SK-N-SH (cell line): ENCODE data around the gene ARHGAP23. TPM values are rescaled to one million over a fixed set of nuclear protein-coding genes. Genes with fewer than 3 reads are reported as not detected.
A peak's percentile ranks its signal among the peaks of the same experiment; 100 is the strongest.

ENCODE experiments used
- CTCF ChIA-PET: fragments of 300-600, 350-600 bp; formaldehyde crosslinking; extraction: SDS; loops from one replicate; lab custom pipeline; 2021; lab: Yijun Ruan, JAX
- POLR2A ChIA-PET: fragments of 350-600 bp; sonication (Branson Sonifier 250); formaldehyde crosslinking; extraction: SDS; loops from one replicate; lab custom pipeline; 2020; ENCODE audit warnings: antibody characterized with exemption, inconsistent platforms; lab: Yijun Ruan, JAX
- DNase-seq: peaks from one replicate; pipeline ENCODE4 v3.0.0; 2012
- H2AFZ ChIP-seq: fragments of 200-600 bp; sonication (generic); 2 replicates; pipeline ENCODE4 v1.8.1; 2016; ENCODE audit warnings: antibody characterized with exemption, mild to moderate bottlenecking, low read depth
- H3F3A ChIP-seq: fragments of 200-600 bp; sonication (generic); replicated peaks from 2 replicates; pipeline ENCODE3; 2016; ENCODE audit warnings: antibody characterized with exemption, mild to moderate bottlenecking; ENCODE audit not compliant: insufficient read depth
- H3K27ac ChIP-seq, 2 experiments: fragments of 200-500 bp in 1 of 2; fragments of 200-600 bp in 1 of 2; sonication (Bioruptor generic) in 1 of 2; sonication (generic), shearing (Covaris generic) in 1 of 2; 2 replicates each; pipeline versions ENCODE4 v1.5.1 to v1.6.1; 2014 to 2016; ENCODE audit warnings: low read depth in 2 of 2, inconsistent platforms in 1 of 2, low read length in 1 of 2, mild to moderate bottlenecking in 1 of 2, mixed read lengths in 1 of 2
- H3K27me3 ChIP-seq: fragments of 200-600 bp; sonication (generic), shearing (Covaris generic); 2 replicates; pipeline ENCODE4 v1.6.1; 2016; ENCODE audit warnings: mixed run types; ENCODE audit not compliant: insufficient read depth
- H3K36me3 ChIP-seq, 2 experiments: fragments of 200-500 bp in 1 of 2; fragments of 200-600 bp in 1 of 2; sonication (Bioruptor generic) in 1 of 2; sonication (generic) in 1 of 2; replicated peaks in 1 of 2; 2 replicates each; pipeline versions ENCODE3 to v1.5.1; 2014 to 2016; ENCODE audit warnings: low read length in 1 of 2, mild to moderate bottlenecking in 1 of 2; ENCODE audit not compliant: insufficient read depth in 2 of 2, control insufficient read depth in 1 of 2
- H3K4me1 ChIP-seq, 2 experiments: fragments of 200-500 bp in 1 of 2; fragments of 200-600 bp in 1 of 2; sonication (Bioruptor generic) in 1 of 2; sonication (generic), shearing (Covaris generic) in 1 of 2; 2 replicates each; pipeline versions ENCODE4 v1.5.1 to v1.6.1; 2014 to 2016; ENCODE audit warnings: low read depth in 1 of 2, low read length in 1 of 2, mixed run types in 1 of 2; ENCODE audit not compliant: insufficient read depth in 2 of 2, control insufficient read depth in 1 of 2
- H3K4me2 ChIP-seq: fragments of 200-600 bp; sonication (generic), shearing (Covaris generic); 2 replicates; pipeline ENCODE4 v1.6.1; 2017; ENCODE audit warnings: mixed run types
- H3K4me3 ChIP-seq, 2 experiments: fragments of 200-500 bp in 1 of 2; fragments of 200-600 bp in 1 of 2; sonication (Bioruptor generic) in 1 of 2; sonication (generic), shearing (Covaris generic) in 1 of 2; 2 replicates each; pipeline versions ENCODE4 v1.5.1 to v1.8.1; 2014 to 2016; ENCODE audit warnings: low read depth in 2 of 2, inconsistent platforms in 1 of 2, low read length in 1 of 2, mild to moderate bottlenecking in 1 of 2, mixed read lengths in 1 of 2, moderate library complexity in 1 of 2
- H3K79me2 ChIP-seq: fragments of 200-600 bp; sonication (generic); 2 replicates; pipeline ENCODE4 v1.8.1; 2017; ENCODE audit warnings: mild to moderate bottlenecking; ENCODE audit not compliant: insufficient read depth
- H3K9ac ChIP-seq: fragments of 200-600 bp; sonication (generic); 2 replicates; pipeline ENCODE4 v1.6.1; 2017; ENCODE audit warnings: mixed run types
- H3K9me2 ChIP-seq: fragments of 200-600 bp; sonication (generic); 2 replicates; pipeline ENCODE4 v1.6.1; 2017; ENCODE audit warnings: mixed run types
- H3K9me3 ChIP-seq: fragments of 200-600 bp; sonication (generic); 2 replicates; pipeline ENCODE4 v1.6.1; 2017; ENCODE audit warnings: mixed run types, mild to moderate bottlenecking, moderate library complexity
- H4K20me1 ChIP-seq: fragments of 200-600 bp; sonication (generic); 2 replicates; pipeline ENCODE4 v1.6.1; 2017; ENCODE audit warnings: mild to moderate bottlenecking, mixed run types; ENCODE audit not compliant: insufficient read depth
- CHD2 ChIP-seq: fragments of 150-350 bp; IDR thresholded peaks from 2 replicates; pipeline ENCODE4 v1.6.1; 2018; ENCODE audit warnings: low read length; ENCODE audit not compliant: partially characterized antibody
- ELF1 ChIP-seq: IDR thresholded peaks from 2 replicates; pipeline ENCODE4 v1.4.0; 2012
- EP300 ChIP-seq, 2 experiments: IDR thresholded peaks; 2 replicates each; pipeline versions ENCODE4 v1.4.0 to v1.6.1; 2012; ENCODE audit warnings: borderline replicate concordance in 1 of 2, low read depth in 1 of 2, low read length in 1 of 2
- EZH2phosphoT487 ChIP-seq: fragments of 200-600 bp; sonication (generic); IDR thresholded peaks from 2 replicates; pipeline ENCODE4 v1.6.1; 2017; ENCODE audit warnings: low read depth, mixed run types, mild to moderate bottlenecking, antibody characterized with exemption, moderate library complexity, borderline replicate concordance
- GABPA ChIP-seq: IDR thresholded peaks from 2 replicates; pipeline ENCODE4 v1.4.0; 2012; ENCODE audit warnings: low read depth, mild to moderate bottlenecking
- IRF3 ChIP-seq: fragments of 150-350 bp; IDR thresholded peaks from 2 replicates; pipeline ENCODE4 v1.6.1; 2016; ENCODE audit warnings: mild to moderate bottlenecking, low read depth, low read length
- MEF2A ChIP-seq: IDR thresholded peaks from 2 replicates; pipeline ENCODE4 v1.4.0; 2012; ENCODE audit warnings: low read depth, borderline replicate concordance
- PBX3 ChIP-seq: IDR thresholded peaks from 2 replicates; pipeline ENCODE4; 2012
- POLR2AphosphoS5 ChIP-seq: IDR thresholded peaks from 2 replicates; pipeline ENCODE4 v1.6.1; 2012; ENCODE audit warnings: low read depth, low read length
- RCOR1 ChIP-seq: fragments of 150-350 bp; IDR thresholded peaks from 2 replicates; pipeline ENCODE4 v1.6.1; 2017; ENCODE audit warnings: antibody characterized with exemption, low read length
- RXRA ChIP-seq: IDR thresholded peaks from 2 replicates; pipeline ENCODE4 v1.4.0; 2012; ENCODE audit warnings: low read depth, mild to moderate bottlenecking, borderline replicate concordance
- YY1 ChIP-seq: IDR thresholded peaks from 2 replicates; pipeline ENCODE4 v1.4.0; 2012; ENCODE audit warnings: low read depth, mild to moderate bottlenecking
- WGBS: methylation state at CpG from one replicate; pipeline ENCODE4 v1.1.6; 2017; ENCODE audit warnings: low lambda C conversion rate; 5-methylcytosine and 5-hydroxymethylcytosine counted together
- polyA plus RNA-seq, 3 experiments: library from polyadenylated mRNA; depleted of rRNA; stranded (reverse); fragments of >200 nt; gene quantifications; 2 replicates each; pipeline ENCODE4 v1.2.3, GENCODE V29; 2012
- TF ChIP-seq, protein P1 (sequence below): IDR thresholded peaks from 2 replicates; pipeline ENCODE4 v1.6.1; 2012; ENCODE audit warnings: mild to moderate bottlenecking, low read depth, low read length, moderate library complexity
- TF ChIP-seq, protein P2 (sequence below): IDR thresholded peaks from 2 replicates; pipeline ENCODE4 v1.4.0; 2012; ENCODE audit warnings: low read depth, borderline replicate concordance

Gene ARHGAP23
- polyA plus RNA-seq, 1 of the 3 experiments (the other 2 are of a cell fraction), result 19.2 TPM

- WGBS, result 86% methylated on average over 1 of the region's 2 CpGs
- H3K27me3 ChIP-seq, result no peaks in the 10 kb centered on the region
- no peak overlapping the region for H3K9ac ChIP-seq
- H2AFZ ChIP-seq, result no peak overlapping the region
- H3K4me3 ChIP-seq, result no peak overlapping the region
- 0 out of 4 replicates have a peak overlapping the region, but pooled peaks of 1 of the 2 experiments have one; percentile 23 for H3K27ac ChIP-seq
- H3K9me3 ChIP-seq, result no peaks in the 10 kb centered on the region
- peaks cover 87% of the 10 kb centered on the region for H3K79me2 ChIP-seq
- CTCF ChIA-PET, result interaction anchor here (0.6 to 1.0 kb wide), 5 partner anchors 9 to 219 kb away, joined by 3 to 4 read pairs (median 3); no protein-coding TSS in a partner anchor
- POLR2A ChIA-PET, result interaction anchor here (1.2 kb wide), 1 partner anchor 24 kb away, joined by 3 read pairs; no protein-coding TSS in a partner anchor
- peaks cover 10% of the 10 kb centered on the region for H3F3A ChIP-seq
- TF ChIP-seq MEF2A, result no peak
- no peak for TF ChIP-seq POLR2AphosphoS5
- no peak for TF ChIP-seq CHD2
- no peak for TF ChIP-seq EP300 (IDR thresholded peaks at IDR 0.05; ENCODE audit: borderline replicate concordance in 1 of 2, low read depth in 1 of 2, low read length in 1 of 2)
- DNase-seq, result no peak
- H3K4me1 ChIP-seq, result peaks cover 34 to 44% of the 10 kb centered on the region in 2 experiments; a peak in 3 of 4 replicates
- peaks cover 0 to 8% of the 10 kb centered on the region in 2 experiments for H3K36me3 ChIP-seq
- no peaks in the 10 kb centered on the region for H3K9me2 ChIP-seq
- H3K4me2 ChIP-seq, result no peak overlapping the region
- peaks cover 21% of the 10 kb centered on the region for H4K20me1 ChIP-seq
These were observed 19.3 kb downstream of the ARHGAP23 start for GRCh38 chr17:38447502-38448085.

GRCh38 chr17:38448208-38448771, 20.0 kb downstream of the ARHGAP23 start:
- ChIA-PET CTCF (interaction anchor here (1.0 kb wide), 1 partner anchor 17 kb away, joined by 3 read pairs; no protein-coding TSS in a partner anchor), POLR2A (no interaction called here)
- H3K9ac ChIP-seq, result no peak overlapping the region
- H3K27me3 ChIP-seq, result no peaks in the 10 kb centered on the region
- H3K9me2 ChIP-seq, result no peaks in the 10 kb centered on the region
- DNase-seq, result no peak
- WGBS, result 78% methylated on average over 9 of the region's 9 CpGs
- H3K79me2 ChIP-seq, result peaks cover 93% of the 10 kb centered on the region
- no peaks in the 10 kb centered on the region for H3K9me3 ChIP-seq
- H3K4me3 ChIP-seq, result no peak overlapping the region
- peaks cover 12% of the 10 kb centered on the region for H3F3A ChIP-seq
- H3K27ac ChIP-seq, result 0 out of 4 replicates have a peak overlapping the region, but pooled peaks of 1 of the 2 experiments have one; percentile 23
- H2AFZ ChIP-seq, result no peak overlapping the region
- TF ChIP-seq, protein P1, sequence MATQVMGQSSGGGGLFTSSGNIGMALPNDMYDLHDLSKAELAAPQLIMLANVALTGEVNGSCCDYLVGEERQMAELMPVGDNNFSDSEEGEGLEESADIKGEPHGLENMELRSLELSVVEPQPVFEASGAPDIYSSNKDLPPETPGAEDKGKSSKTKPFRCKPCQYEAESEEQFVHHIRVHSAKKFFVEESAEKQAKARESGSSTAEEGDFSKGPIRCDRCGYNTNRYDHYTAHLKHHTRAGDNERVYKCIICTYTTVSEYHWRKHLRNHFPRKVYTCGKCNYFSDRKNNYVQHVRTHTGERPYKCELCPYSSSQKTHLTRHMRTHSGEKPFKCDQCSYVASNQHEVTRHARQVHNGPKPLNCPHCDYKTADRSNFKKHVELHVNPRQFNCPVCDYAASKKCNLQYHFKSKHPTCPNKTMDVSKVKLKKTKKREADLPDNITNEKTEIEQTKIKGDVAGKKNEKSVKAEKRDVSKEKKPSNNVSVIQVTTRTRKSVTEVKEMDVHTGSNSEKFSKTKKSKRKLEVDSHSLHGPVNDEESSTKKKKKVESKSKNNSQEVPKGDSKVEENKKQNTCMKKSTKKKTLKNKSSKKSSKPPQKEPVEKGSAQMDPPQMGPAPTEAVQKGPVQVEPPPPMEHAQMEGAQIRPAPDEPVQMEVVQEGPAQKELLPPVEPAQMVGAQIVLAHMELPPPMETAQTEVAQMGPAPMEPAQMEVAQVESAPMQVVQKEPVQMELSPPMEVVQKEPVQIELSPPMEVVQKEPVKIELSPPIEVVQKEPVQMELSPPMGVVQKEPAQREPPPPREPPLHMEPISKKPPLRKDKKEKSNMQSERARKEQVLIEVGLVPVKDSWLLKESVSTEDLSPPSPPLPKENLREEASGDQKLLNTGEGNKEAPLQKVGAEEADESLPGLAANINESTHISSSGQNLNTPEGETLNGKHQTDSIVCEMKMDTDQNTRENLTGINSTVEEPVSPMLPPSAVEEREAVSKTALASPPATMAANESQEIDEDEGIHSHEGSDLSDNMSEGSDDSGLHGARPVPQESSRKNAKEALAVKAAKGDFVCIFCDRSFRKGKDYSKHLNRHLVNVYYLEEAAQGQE, result no peak
- TF ChIP-seq, protein P2, sequence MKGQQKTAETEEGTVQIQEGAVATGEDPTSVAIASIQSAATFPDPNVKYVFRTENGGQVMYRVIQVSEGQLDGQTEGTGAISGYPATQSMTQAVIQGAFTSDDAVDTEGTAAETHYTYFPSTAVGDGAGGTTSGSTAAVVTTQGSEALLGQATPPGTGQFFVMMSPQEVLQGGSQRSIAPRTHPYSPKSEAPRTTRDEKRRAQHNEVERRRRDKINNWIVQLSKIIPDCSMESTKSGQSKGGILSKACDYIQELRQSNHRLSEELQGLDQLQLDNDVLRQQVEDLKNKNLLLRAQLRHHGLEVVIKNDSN, result no peak
- no peak for TF ChIP-seq GABPA
- TF ChIP-seq EZH2phosphoT487, result no peak
- no peak for TF ChIP-seq MEF2A
- TF ChIP-seq IRF3, result no peak
- no peak for TF ChIP-seq PBX3
- no peak for TF ChIP-seq RXRA
- TF ChIP-seq EP300 (IDR thresholded peaks at IDR 0.05; ENCODE audit: borderline replicate concordance in 1 of 2, low read depth in 1 of 2, low read length in 1 of 2), result no peak
- TF ChIP-seq RCOR1, result no peak
- no peak for TF ChIP-seq ELF1
- TF ChIP-seq YY1, result no peak
- H4K20me1 ChIP-seq, result peaks cover 14% of the 10 kb centered on the region
- H3K4me1 ChIP-seq, result peaks cover 31 to 50% of the 10 kb centered on the region in 2 experiments; a peak in 3 of 4 replicates
- peaks cover 0 to 8% of the 10 kb centered on the region in 2 experiments for H3K36me3 ChIP-seq
- H3K4me2 ChIP-seq, result no peak overlapping the region
